SK-N-SH (cell line): ENCODE measurements around the gene CPZ. TPM values are rescaled to one million over a fixed set of nuclear protein-coding genes. Genes with fewer than 3 reads are reported as not detected.
"Not testable (repeated sequence)": the region's sequence is repeated elsewhere in the genome, so short reads cannot be mapped to it uniquely, and the experiment has no call there.

ENCODE experiments used
- CTCF ChIA-PET: fragments of 300-600, 350-600 bp; formaldehyde crosslinking; extraction: SDS; loops from one replicate; lab custom pipeline; 2021; lab: Yijun Ruan, JAX
- POLR2A ChIA-PET: fragments of 350-600 bp; sonication (Branson Sonifier 250); formaldehyde crosslinking; extraction: SDS; loops from one replicate; lab custom pipeline; 2020; ENCODE audit warnings: antibody characterized with exemption, inconsistent platforms; lab: Yijun Ruan, JAX
- DNase-seq: peaks from one replicate; pipeline ENCODE4 v3.0.0; 2012
- H2AFZ ChIP-seq: fragments of 200-600 bp; sonication (generic); 2 replicates; pipeline ENCODE4 v1.8.1; 2016; ENCODE audit warnings: antibody characterized with exemption, mild to moderate bottlenecking, low read depth
- H3F3A ChIP-seq: fragments of 200-600 bp; sonication (generic); replicated peaks from 2 replicates; pipeline ENCODE3; 2016; ENCODE audit warnings: antibody characterized with exemption, mild to moderate bottlenecking; ENCODE audit not compliant: insufficient read depth
- H3K27ac ChIP-seq, 2 experiments: fragments of 200-500 bp in 1 of 2; fragments of 200-600 bp in 1 of 2; sonication (Bioruptor generic) in 1 of 2; sonication (generic), shearing (Covaris generic) in 1 of 2; 2 replicates each; pipeline versions ENCODE4 v1.5.1 to v1.6.1; 2014 to 2016; ENCODE audit warnings: low read depth in 2 of 2, inconsistent platforms in 1 of 2, low read length in 1 of 2, mild to moderate bottlenecking in 1 of 2, mixed read lengths in 1 of 2
- H3K27me3 ChIP-seq: fragments of 200-600 bp; sonication (generic), shearing (Covaris generic); 2 replicates; pipeline ENCODE4 v1.6.1; 2016; ENCODE audit warnings: mixed run types; ENCODE audit not compliant: insufficient read depth
- H3K36me3 ChIP-seq, 2 experiments: fragments of 200-500 bp in 1 of 2; fragments of 200-600 bp in 1 of 2; sonication (Bioruptor generic) in 1 of 2; sonication (generic) in 1 of 2; replicated peaks in 1 of 2; 2 replicates each; pipeline versions ENCODE3 to v1.5.1; 2014 to 2016; ENCODE audit warnings: low read length in 1 of 2, mild to moderate bottlenecking in 1 of 2; ENCODE audit not compliant: insufficient read depth in 2 of 2, control insufficient read depth in 1 of 2
- H3K4me1 ChIP-seq, 2 experiments: fragments of 200-500 bp in 1 of 2; fragments of 200-600 bp in 1 of 2; sonication (Bioruptor generic) in 1 of 2; sonication (generic), shearing (Covaris generic) in 1 of 2; 2 replicates each; pipeline versions ENCODE4 v1.5.1 to v1.6.1; 2014 to 2016; ENCODE audit warnings: low read depth in 1 of 2, low read length in 1 of 2, mixed run types in 1 of 2; ENCODE audit not compliant: insufficient read depth in 2 of 2, control insufficient read depth in 1 of 2
- H3K4me2 ChIP-seq: fragments of 200-600 bp; sonication (generic), shearing (Covaris generic); 2 replicates; pipeline ENCODE4 v1.6.1; 2017; ENCODE audit warnings: mixed run types
- H3K4me3 ChIP-seq, 2 experiments: fragments of 200-500 bp in 1 of 2; fragments of 200-600 bp in 1 of 2; sonication (Bioruptor generic) in 1 of 2; sonication (generic), shearing (Covaris generic) in 1 of 2; 2 replicates each; pipeline versions ENCODE4 v1.5.1 to v1.8.1; 2014 to 2016; ENCODE audit warnings: low read depth in 2 of 2, inconsistent platforms in 1 of 2, low read length in 1 of 2, mild to moderate bottlenecking in 1 of 2, mixed read lengths in 1 of 2, moderate library complexity in 1 of 2
- H3K79me2 ChIP-seq: fragments of 200-600 bp; sonication (generic); 2 replicates; pipeline ENCODE4 v1.8.1; 2017; ENCODE audit warnings: mild to moderate bottlenecking; ENCODE audit not compliant: insufficient read depth
- H3K9ac ChIP-seq: fragments of 200-600 bp; sonication (generic); 2 replicates; pipeline ENCODE4 v1.6.1; 2017; ENCODE audit warnings: mixed run types
- H3K9me2 ChIP-seq: fragments of 200-600 bp; sonication (generic); 2 replicates; pipeline ENCODE4 v1.6.1; 2017; ENCODE audit warnings: mixed run types
- H3K9me3 ChIP-seq: fragments of 200-600 bp; sonication (generic); 2 replicates; pipeline ENCODE4 v1.6.1; 2017; ENCODE audit warnings: mixed run types, mild to moderate bottlenecking, moderate library complexity
- H4K20me1 ChIP-seq: fragments of 200-600 bp; sonication (generic); 2 replicates; pipeline ENCODE4 v1.6.1; 2017; ENCODE audit warnings: mild to moderate bottlenecking, mixed run types; ENCODE audit not compliant: insufficient read depth
- ELF1 ChIP-seq: IDR thresholded peaks from 2 replicates; pipeline ENCODE4 v1.4.0; 2012
- FOXJ3 ChIP-seq: sonication (generic); formaldehyde crosslinking; IDR thresholded peaks from 2 replicates; pipeline ENCODE4 v1.5.1; 2020; ENCODE audit warnings: mild to moderate bottlenecking, missing genetic modification reagents
- GABPA ChIP-seq: IDR thresholded peaks from 2 replicates; pipeline ENCODE4 v1.4.0; 2012; ENCODE audit warnings: low read depth, mild to moderate bottlenecking
- NRF1 ChIP-seq: IDR thresholded peaks from 2 replicates; pipeline ENCODE4 v1.6.1; 2012; ENCODE audit warnings: low read depth, mild to moderate bottlenecking, low read length
- RAD21 ChIP-seq: IDR thresholded peaks from 2 replicates; pipeline ENCODE4 v1.6.1; 2012; ENCODE audit warnings: mild to moderate bottlenecking, low read length
- SMC3 ChIP-seq: IDR thresholded peaks from 2 replicates; pipeline ENCODE4 v1.6.1; 2012; ENCODE audit warnings: low read depth, low read length, improper control_type of control experiment
- TAF1 ChIP-seq: IDR thresholded peaks from 2 replicates; pipeline ENCODE4 v1.6.1; 2012; ENCODE audit warnings: low read depth, mild to moderate bottlenecking, low read length, moderate library complexity, borderline replicate concordance
- TCF12 ChIP-seq: IDR thresholded peaks from 2 replicates; pipeline ENCODE4 v1.4.0; 2012
- WGBS: methylation state at CpG from one replicate; pipeline ENCODE4 v1.1.6; 2017; ENCODE audit warnings: low lambda C conversion rate; 5-methylcytosine and 5-hydroxymethylcytosine counted together
- polyA plus RNA-seq, 3 experiments: library from polyadenylated mRNA; depleted of rRNA; stranded (reverse); fragments of >200 nt; gene quantifications; 2 replicates each; pipeline ENCODE4 v1.2.3, GENCODE V29; 2012
- TF ChIP-seq, protein P1 (sequence below): fragments of 150-350 bp; IDR thresholded peaks from 2 replicates; pipeline ENCODE4 v1.6.1; 2016; ENCODE audit warnings: mild to moderate bottlenecking, low read depth, low read length
- TF ChIP-seq, protein P2 (sequence below): IDR thresholded peaks from 2 replicates; pipeline ENCODE4 v1.4.0; 2012; ENCODE audit warnings: low read depth
- TF ChIP-seq, protein P3 (sequence below): IDR thresholded peaks from 2 replicates; pipeline ENCODE4 v1.4.0; 2012; ENCODE audit warnings: low read depth, borderline replicate concordance

CPZ gene
- polyA plus RNA-seq, 1 of the 3 experiments (the other 2 are of a cell fraction), result not detected

DNA sequence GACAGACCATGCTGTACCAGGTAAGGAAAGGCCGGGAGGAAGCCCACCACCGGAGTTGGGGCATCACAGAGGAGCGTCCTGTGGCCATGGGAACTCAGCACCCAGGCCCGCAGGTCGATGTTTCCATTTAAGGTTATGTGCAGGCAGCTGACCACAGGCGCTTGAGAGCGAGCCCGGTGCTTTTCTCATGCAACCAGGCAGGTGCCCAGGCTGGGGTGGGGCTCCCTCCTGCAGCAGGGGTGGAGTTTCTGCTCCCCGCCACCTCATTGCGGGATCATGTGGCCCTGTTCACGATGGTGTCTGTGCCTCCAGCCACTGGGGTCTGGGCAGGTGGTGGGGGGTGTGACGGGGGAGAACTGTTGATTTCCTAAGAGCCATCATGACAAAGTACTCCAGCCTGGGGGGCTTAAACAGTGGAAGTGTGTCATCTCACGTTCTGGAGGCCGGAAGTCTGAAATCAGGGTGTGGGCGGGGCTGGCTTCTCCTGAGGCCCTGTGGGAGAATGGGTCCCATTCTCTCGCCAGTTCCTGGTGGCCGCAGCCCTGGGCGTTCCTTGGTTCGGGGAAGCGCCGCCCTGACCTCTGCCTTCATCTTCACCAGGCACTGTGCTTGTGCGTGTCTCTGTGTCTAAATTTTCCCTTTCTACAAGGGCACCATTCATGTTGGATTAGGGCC lies 60.9 kb downstream of the CPZ start:
- Histone ChIP-seq H3K27me3 (no peaks in the 10 kb centered on the region), H3F3A (no peaks in the 10 kb centered on the region), H2AFZ (no peak overlapping the region), H3K27ac (no peak overlapping the region), H3K4me2 (no peak overlapping the region), H3K4me3 (no peak overlapping the region), H3K79me2 (no peaks in the 10 kb centered on the region), H3K36me3 (no peaks in the 10 kb centered on the region), H3K9ac (no peak overlapping the region), H4K20me1 (no peaks in the 10 kb centered on the region), H3K4me1 (no peaks in the 10 kb centered on the region), H3K9me2 (no peaks in the 10 kb centered on the region), H3K9me3 (no peaks in the 10 kb centered on the region)
- CTCF ChIA-PET, result interaction anchor here (1.2 to 1.7 kb wide), 2 partner anchors 46 to 264 kb away, joined by 5 to 8 read pairs; no protein-coding TSS in a partner anchor
- no peak for DNase-seq
- POLR2A ChIA-PET, result no interaction called here
- 51% methylated on average over 11 of the region's 22 CpGs for WGBS
- TF ChIP-seq TAF1, result no peak
- no peak for TF ChIP-seq TCF12

DNA sequence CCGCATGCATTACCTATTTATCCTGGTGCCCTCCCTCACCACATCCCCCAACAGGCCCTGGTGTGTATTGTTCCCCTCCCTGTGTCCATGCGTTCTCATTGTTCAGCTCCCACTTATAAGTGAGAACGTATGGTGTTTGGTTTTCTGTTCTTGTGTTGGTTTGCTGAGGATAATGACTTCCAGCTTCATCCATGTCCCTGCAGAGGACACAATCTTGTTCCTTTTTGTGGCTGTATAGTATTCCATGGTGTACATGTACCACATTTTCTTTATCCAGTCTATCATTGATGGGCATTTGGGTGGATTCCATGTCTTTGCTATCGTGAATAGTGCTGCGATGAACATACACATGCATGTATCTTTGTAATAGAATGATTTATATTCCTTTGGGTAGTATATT lies 61.6 kb downstream of the CPZ start:
- H2AFZ ChIP-seq, H3K9me3 ChIP-seq, H3K79me2 ChIP-seq, H3K27me3 ChIP-seq, DNase-seq, H3F3A ChIP-seq, H4K20me1 ChIP-seq, H3K36me3 ChIP-seq, H3K4me3 ChIP-seq, CTCF ChIA-PET, H3K4me2 ChIP-seq, H3K9me2 ChIP-seq, H3K27ac ChIP-seq, POLR2A ChIA-PET, H3K4me1 ChIP-seq, H3K9ac ChIP-seq: not testable (repeated sequence)
- 52% methylated on average over 5 of the region's 5 CpGs for WGBS

DNA sequence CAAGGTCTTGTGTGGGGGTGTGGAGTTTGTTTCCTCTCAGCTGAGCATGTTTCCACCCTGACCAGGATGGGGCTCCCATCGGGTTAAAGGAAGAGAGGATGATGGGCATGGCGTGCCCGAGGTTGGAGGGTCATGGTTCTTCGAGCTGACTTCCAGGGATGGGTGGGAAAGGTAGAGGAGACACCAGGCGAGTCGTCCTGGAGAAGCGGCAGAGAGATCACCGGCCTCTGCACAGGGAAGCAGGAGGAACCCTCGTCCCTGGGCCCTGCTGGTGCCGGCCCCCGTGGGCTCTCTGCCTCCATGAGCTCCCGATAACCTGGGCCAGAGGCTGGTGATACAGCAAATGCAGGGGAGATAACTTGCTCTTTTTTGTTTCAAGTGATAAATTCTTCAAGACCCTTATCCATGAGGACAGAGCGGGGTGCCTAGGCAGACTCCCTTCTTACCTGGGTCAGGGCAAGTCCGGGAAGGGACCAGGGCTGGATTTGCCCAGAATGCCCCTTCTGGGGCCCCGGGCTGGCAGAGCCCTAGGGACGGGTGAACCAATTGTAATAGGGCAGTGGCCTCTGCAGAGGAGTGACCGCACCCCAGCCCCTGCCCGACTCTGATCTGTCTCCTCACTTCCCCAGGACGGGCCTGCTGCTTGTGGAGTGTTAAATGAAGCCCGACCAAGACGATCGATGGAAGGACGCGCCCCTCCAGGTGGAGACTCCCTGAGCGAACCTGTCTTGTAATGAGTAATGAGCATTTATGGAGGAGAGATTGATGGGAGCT lies 63.0 kb downstream of the CPZ start:
- TF ChIP-seq TAF1, result no peak
- TF ChIP-seq FOXJ3 (CRISPR knock-in tag), result no peak
- TF ChIP-seq, protein P1, sequence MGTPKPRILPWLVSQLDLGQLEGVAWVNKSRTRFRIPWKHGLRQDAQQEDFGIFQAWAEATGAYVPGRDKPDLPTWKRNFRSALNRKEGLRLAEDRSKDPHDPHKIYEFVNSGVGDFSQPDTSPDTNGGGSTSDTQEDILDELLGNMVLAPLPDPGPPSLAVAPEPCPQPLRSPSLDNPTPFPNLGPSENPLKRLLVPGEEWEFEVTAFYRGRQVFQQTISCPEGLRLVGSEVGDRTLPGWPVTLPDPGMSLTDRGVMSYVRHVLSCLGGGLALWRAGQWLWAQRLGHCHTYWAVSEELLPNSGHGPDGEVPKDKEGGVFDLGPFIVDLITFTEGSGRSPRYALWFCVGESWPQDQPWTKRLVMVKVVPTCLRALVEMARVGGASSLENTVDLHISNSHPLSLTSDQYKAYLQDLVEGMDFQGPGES, result no peak
- TF ChIP-seq, protein P2, sequence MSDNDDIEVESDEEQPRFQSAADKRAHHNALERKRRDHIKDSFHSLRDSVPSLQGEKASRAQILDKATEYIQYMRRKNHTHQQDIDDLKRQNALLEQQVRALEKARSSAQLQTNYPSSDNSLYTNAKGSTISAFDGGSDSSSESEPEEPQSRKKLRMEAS, result no peak
- no peak for TF ChIP-seq RAD21
- TF ChIP-seq SMC3, result no peak
- no peak for TF ChIP-seq GABPA
- TF ChIP-seq, protein P3, sequence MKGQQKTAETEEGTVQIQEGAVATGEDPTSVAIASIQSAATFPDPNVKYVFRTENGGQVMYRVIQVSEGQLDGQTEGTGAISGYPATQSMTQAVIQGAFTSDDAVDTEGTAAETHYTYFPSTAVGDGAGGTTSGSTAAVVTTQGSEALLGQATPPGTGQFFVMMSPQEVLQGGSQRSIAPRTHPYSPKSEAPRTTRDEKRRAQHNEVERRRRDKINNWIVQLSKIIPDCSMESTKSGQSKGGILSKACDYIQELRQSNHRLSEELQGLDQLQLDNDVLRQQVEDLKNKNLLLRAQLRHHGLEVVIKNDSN, result no peak
- no peak for TF ChIP-seq ELF1
- no peak for TF ChIP-seq NRF1
- CTCF ChIA-PET, result interaction anchor here (1.2 kb wide), 1 partner anchor 263 kb away, joined by 3 read pairs; no protein-coding TSS in a partner anchor
- no peaks in the 10 kb centered on the region for H3K4me1 ChIP-seq
- H3K4me2 ChIP-seq, result no peak overlapping the region
- no peak overlapping the region for H3K9ac ChIP-seq
- H3F3A ChIP-seq, result no peaks in the 10 kb centered on the region
- H3K9me2 ChIP-seq, result no peaks in the 10 kb centered on the region
- 52% methylated on average over 19 of the region's 25 CpGs for WGBS
- DNase-seq, result no peak
- H3K36me3 ChIP-seq, result no peaks in the 10 kb centered on the region
- no peak overlapping the region for H3K4me3 ChIP-seq
- no peaks in the 10 kb centered on the region for H3K27me3 ChIP-seq
- no peaks in the 10 kb centered on the region for H3K9me3 ChIP-seq
- no peak overlapping the region for H2AFZ ChIP-seq
- no peaks in the 10 kb centered on the region for H4K20me1 ChIP-seq
- no peaks in the 10 kb centered on the region for H3K79me2 ChIP-seq
- H3K27ac ChIP-seq, result no peak overlapping the region
- POLR2A ChIA-PET, result no interaction called here
